HepG2 (cell line): ENCODE data around the gene ATP2B2. TPM values are rescaled to one million over a fixed set of nuclear protein-coding genes. Genes with fewer than 3 reads are reported as not detected.

Experiments
- ATAC-seq: fragments of 200-7000 bp; cut with Tn5 transposase; 3 replicates; pipeline ENCODE4 v1.9.1; 2020; ENCODE audit warnings: mild to moderate bottlenecking, moderate library complexity
- BruUV-seq: library from RNA; stranded (reverse); fragments of 400-500 nt; replicated peaks from 2 replicates; lab custom pipeline; 2021; lab: Mats Ljungman, UMichigan
- CTCF ChIA-PET: fragments of 300-600 bp; formaldehyde crosslinking; extraction: SDS; loops from one replicate; lab custom pipeline; 2021; ENCODE audit warnings: low total read pairs, inconsistent platforms, low intra/inter-chr PET ratio; lab: Yijun Ruan, JAX
- POLR2A ChIA-PET: fragments of 350-600 bp; sonication (Branson Sonifier 250); formaldehyde crosslinking; loops from one replicate; lab custom pipeline; 2020; ENCODE audit warnings: antibody characterized with exemption, inconsistent platforms; lab: Yijun Ruan, JAX
- DNase-seq: peaks from one replicate; pipeline ENCODE4 v3.0.0-alpha.2; 2015; ENCODE audit warnings: low spot score
- FAIRE-seq: peaks from 3 replicates; lab custom pipeline; 2011; peaks lifted over from hg19 to GRCh38; lab: Jason Lieb, UNC
- H2AFZ ChIP-seq: one replicate; pipeline ENCODE4 v1.6.1; 2011; ENCODE audit warnings: low read length, inconsistent platforms
- H3K27ac ChIP-seq: fragments of 300-600 bp; 3 replicates; pipeline ENCODE4 v1.8.0; 2011; ENCODE audit warnings: mixed run types, mild to moderate bottlenecking, mixed read lengths, low read length, inconsistent platforms; ENCODE audit not compliant: insufficient read depth; ENCODE audit errors: extremely low read length
- H3K27me3 ChIP-seq, 2 experiments: fragments of 200-600 bp in 1 of 2; 2 replicates in 1 of 2; 3 replicates in 1 of 2; pipeline versions ENCODE4 v1.6.0 to v1.8.0; 2011; ENCODE audit warnings: low read length in 2 of 2, mild to moderate bottlenecking in 2 of 2, moderate library complexity in 2 of 2, inconsistent platforms in 1 of 2; ENCODE audit not compliant: insufficient read depth in 2 of 2, control insufficient read depth in 1 of 2
- H3K36me3 ChIP-seq, 2 experiments: fragments of 200-600 bp in 1 of 2; replicated peaks in 1 of 2; 2 replicates in 1 of 2; 3 replicates in 1 of 2; pipeline versions ENCODE4 v1.5.1 to v1.8.0; 2011; ENCODE audit warnings: low read length in 2 of 2, inconsistent platforms in 1 of 2; ENCODE audit not compliant: insufficient read depth in 2 of 2, control insufficient read depth in 1 of 2
- H3K4me1 ChIP-seq: 2 replicates; pipeline ENCODE4 v1.5.1; 2012; ENCODE audit warnings: low read length, inconsistent platforms; ENCODE audit not compliant: insufficient read depth
- H3K4me2 ChIP-seq: 2 replicates; pipeline ENCODE4 v1.6.0; 2011; ENCODE audit warnings: low read depth, low read length, inconsistent platforms
- H3K4me3 ChIP-seq, 3 experiments: fragments of 200-600 bp in 1 of 3; sonication (generic), shearing (Covaris generic) in 1 of 3; replicated peaks in 1 of 3; 2 replicates each; pipeline ENCODE4 v1.5.1; 2011 to 2016; ENCODE audit warnings: low read length in 3 of 3, inconsistent platforms in 2 of 3, low read depth in 2 of 3, mild to moderate bottlenecking in 2 of 3, control low read depth in 1 of 3, mixed read lengths in 1 of 3; ENCODE audit not compliant: insufficient read depth in 1 of 3
- H3K79me2 ChIP-seq: one replicate; pipeline ENCODE4 v1.6.1; 2011; ENCODE audit warnings: low read length, inconsistent platforms; ENCODE audit not compliant: insufficient read depth
- H3K9ac ChIP-seq: 2 replicates; pipeline ENCODE4 v1.6.0; 2011; ENCODE audit warnings: mild to moderate bottlenecking, low read depth, low read length, inconsistent platforms; ENCODE audit not compliant: insufficient read depth
- H3K9me3 ChIP-seq: 2 replicates; pipeline ENCODE4 v1.5.1; 2012; ENCODE audit warnings: mild to moderate bottlenecking, low read length
- H4K20me1 ChIP-seq: 2 replicates; pipeline ENCODE4 v1.6.0; 2011; ENCODE audit warnings: inconsistent platforms, mild to moderate bottlenecking, low read length, moderate library complexity; ENCODE audit not compliant: insufficient read depth
- ASH2L ChIP-seq: fragments of 300-600, 200-600 bp; sonication (generic); IDR thresholded peaks from 2 replicates; pipeline ENCODE4 v1.7.0; 2017; ENCODE audit warnings: low read depth, mild to moderate bottlenecking, moderate library complexity, mixed read lengths, low read length; ENCODE audit not compliant: insufficient read length
- HIVEP1 ChIP-seq: sonication (generic); formaldehyde crosslinking; IDR thresholded peaks from 2 replicates; pipeline ENCODE4 v1.4.0; 2020; ENCODE audit warnings: mild to moderate bottlenecking, missing genetic modification reagents
- HOXA9 ChIP-seq: sonication (generic); formaldehyde crosslinking; IDR thresholded peaks from 2 replicates; pipeline ENCODE4 v1.8.1; 2022; ENCODE audit warnings: missing genetic modification reagents, mild to moderate bottlenecking, moderate library complexity, borderline replicate concordance
- KLF13 ChIP-seq: sonication (generic); formaldehyde crosslinking; IDR thresholded peaks from 2 replicates; pipeline ENCODE4 v1.4.0; 2020; ENCODE audit warnings: mild to moderate bottlenecking, missing genetic modification reagents
- MEIS2 ChIP-seq: sonication (generic); formaldehyde crosslinking; IDR thresholded peaks from 2 replicates; pipeline ENCODE4 v1.9.0; 2021; ENCODE audit warnings: mild to moderate bottlenecking, missing genetic modification reagents
- NCOA2 ChIP-seq: sonication (generic); formaldehyde crosslinking; IDR thresholded peaks from 2 replicates; pipeline ENCODE4 v1.8.0; 2022; ENCODE audit warnings: inconsistent platforms
- NR2C2 ChIP-seq: sonication (generic); formaldehyde crosslinking; IDR thresholded peaks from 2 replicates; pipeline ENCODE4 v1.4.0; 2020; ENCODE audit warnings: missing genetic modification reagents, mild to moderate bottlenecking, moderate library complexity, borderline replicate concordance
- PRDM4 ChIP-seq: sonication (generic); formaldehyde crosslinking; IDR thresholded peaks from 2 replicates; pipeline ENCODE4 v1.9.0; 2021; ENCODE audit warnings: missing genetic modification reagents, borderline replicate concordance
- RAD21 ChIP-seq: fragments of 450-650 bp; formaldehyde crosslinking; IDR thresholded peaks from 2 replicates; pipeline ENCODE4 v1.5.0; 2020; ENCODE audit warnings: mild to moderate bottlenecking
- RFX3 ChIP-seq: IDR thresholded peaks from 2 replicates; pipeline ENCODE4 v1.6.1; 2016; ENCODE audit warnings: missing biosample characterization, missing genetic modification reagents
- SSRP1 ChIP-seq: IDR thresholded peaks from 2 replicates; pipeline ENCODE4 v1.6.1; 2016; ENCODE audit warnings: control low read depth
- TFDP2 ChIP-seq: sonication (generic); formaldehyde crosslinking; IDR thresholded peaks from 2 replicates; pipeline ENCODE4 v1.4.0; 2020; ENCODE audit warnings: missing genetic modification reagents
- ZNF260 ChIP-seq: sonication (generic); formaldehyde crosslinking; IDR thresholded peaks from 2 replicates; pipeline ENCODE4 v1.4.0; 2020; ENCODE audit warnings: missing genetic modification reagents, low read depth, mild to moderate bottlenecking, borderline replicate concordance
- ZNF296 ChIP-seq: sonication (generic); formaldehyde crosslinking; conservative IDR thresholded peaks from 2 replicates; pipeline ENCODE4 v1.5.0; 2020; ENCODE audit warnings: mild to moderate bottlenecking, missing genetic modification reagents
- ZNF414 ChIP-seq: sonication (generic); formaldehyde crosslinking; IDR thresholded peaks from 2 replicates; pipeline ENCODE4 v1.5.0; 2020; ENCODE audit warnings: missing genetic modification reagents
- ZNF614 ChIP-seq: IDR thresholded peaks from 2 replicates; pipeline ENCODE4 v1.6.1; 2018; ENCODE audit warnings: missing biosample characterization, missing genetic modification reagents, inconsistent platforms, borderline replicate concordance
- ZNF724P ChIP-seq: sonication (generic); formaldehyde crosslinking; IDR thresholded peaks from 2 replicates; pipeline ENCODE4 v1.8.0; 2022; ENCODE audit warnings: missing genetic modification reagents, borderline replicate concordance
- ZNF761 ChIP-seq: sonication (generic); formaldehyde crosslinking; conservative IDR thresholded peaks from 2 replicates; pipeline ENCODE4 v1.4.0; 2020; ENCODE audit warnings: mild to moderate bottlenecking, missing genetic modification reagents
- ZNF777 ChIP-seq: sonication (generic); formaldehyde crosslinking; IDR thresholded peaks from 2 replicates; pipeline ENCODE4 v1.4.0; 2020; ENCODE audit warnings: missing genetic modification reagents
- WGBS: methylation state at CpG from one replicate; pipeline ENCODE4 v1.1.6; 2017; ENCODE audit warnings: low lambda C conversion rate; 5-methylcytosine and 5-hydroxymethylcytosine counted together
- in situ Hi-C: cut with HindIII; loops from 2 replicates; pipeline ENCODE4 v1.10.0; 2017; ENCODE audit warnings: low pct_unique_long_range_greater_than_20kb; ENCODE audit not compliant: extremely low pct_ligation_motif_present
- intact Hi-C: fragments of 100-400 bp; cut with micrococcal nuclease; formaldehyde crosslinking; loops from one replicate; pipeline ENCODE4 v1.10.0; 2022; ENCODE audit not compliant: unreplicated experiment
- polyA plus RNA-seq, 8 experiments: library from polyadenylated mRNA; depleted of rRNA in 3 of 8; stranded (reverse) in 7 of 8; unstranded in 1 of 8; fragments of >200 nt; fragmentation: Illumina TruSeq in 4 of 8; extraction: Trizol in 4 of 8; gene quantifications; 2 replicates each; pipeline versions ENCODE4 v1.2.1 to v1.2.3, GENCODE V29; 2011 to 2016; ENCODE audit warnings: low read depth in 4 of 8, missing spikeins in 1 of 8, mixed read lengths in 1 of 8; ENCODE audit not compliant: insufficient read depth in 1 of 8
- total RNA-seq, 5 experiments: library from RNA; depleted of rRNA; stranded (reverse); fragments of >200 nt; fragmentation: Illumina TruSeq; extraction: Trizol; gene quantifications; 2 replicates each; pipeline ENCODE4 v1.2.3, GENCODE V29; 2016; ENCODE audit warnings: low read depth in 1 of 5

The ATP2B2 gene
- total and polyA plus RNA-seq, 2 of the 13 experiments (the other 11 are each of a cell fraction or from before 2014, with no cell fraction given) = 1.5 to 2.3 TPM

- TF ChIP-seq TFDP2 (CRISPR knock-in tag) (no peak), ZNF414 (no peak), RAD21 (CRISPR knock-in tag) (no peak), ZNF777 (CRISPR knock-in tag) (no peak), KLF13 (CRISPR knock-in tag) (no peak), SSRP1 (CRISPR knock-in tag) (no peak)
- TF ChIP-seq, all 625 proteins: peak for 0
Observed at GRCh38 chr3:10286133-10286524, 219.3 kb downstream of the ATP2B2 start (continued).

- 91% methylated on average over 12 of the region's 12 CpGs for WGBS
- Histone ChIP-seq H3K36me3 (peaks cover 18 to 41% of the 10 kb centered on the region in 2 experiments; a peak in 4 of 5 replicates), H3K4me3 (no peak overlapping the region), H3K9me3 (no peaks in the 10 kb centered on the region), H3K27ac (no peak overlapping the region), H3K27me3 (no peaks in the 10 kb centered on the region), H3K4me1 (no peaks in the 10 kb centered on the region), H3K9ac (no peak overlapping the region), H4K20me1 (no peaks in the 10 kb centered on the region), H3K79me2 (no peaks in the 10 kb centered on the region), H2AFZ (no peak overlapping the region), H3K4me2 (no peak overlapping the region)
- in situ Hi-C loops (no loop called here), intact Hi-C loops (no loop called here)
- FAIRE-seq (no peak), DNase-seq (no peak), ATAC-seq (no peak)
- ChIA-PET CTCF (no interaction called here), POLR2A (interaction anchor here (1.1 to 2.2 kb wide), 2 partner anchors 35 to 38 kb away, joined by 4 to 6 read pairs; partner anchors contain the start of gene TATDN2)
- BruUV-seq = no TSS peak
- TF ChIP-seq ZNF614 (no peak), NR2C2 (CRISPR knock-in tag) (no peak), ZNF761 (CRISPR knock-in tag) (no peak), PRDM4 (CRISPR knock-in tag) (no peak), HOXA9 (no peak), ZNF260 (no peak), ZNF724P (CRISPR knock-in tag) (no peak), NCOA2 (CRISPR knock-in tag) (no peak), MEIS2 (CRISPR knock-in tag) (no peak), ASH2L (no peak), ZNF296 (CRISPR knock-in tag) (no peak), RFX3 (CRISPR knock-in tag) (no peak), HIVEP1 (CRISPR knock-in tag) (no peak)
Observed at GRCh38 chr3:10285272-10286132, 219.9 kb downstream of the ATP2B2 start.
